Measurements from ENCODE around the gene SELENOW.
"Not testable (repeated sequence)": the region's sequence is repeated elsewhere in the genome, so short reads cannot be mapped to it uniquely, and the experiment has no call there.

The SELENOW gene

DNA sequence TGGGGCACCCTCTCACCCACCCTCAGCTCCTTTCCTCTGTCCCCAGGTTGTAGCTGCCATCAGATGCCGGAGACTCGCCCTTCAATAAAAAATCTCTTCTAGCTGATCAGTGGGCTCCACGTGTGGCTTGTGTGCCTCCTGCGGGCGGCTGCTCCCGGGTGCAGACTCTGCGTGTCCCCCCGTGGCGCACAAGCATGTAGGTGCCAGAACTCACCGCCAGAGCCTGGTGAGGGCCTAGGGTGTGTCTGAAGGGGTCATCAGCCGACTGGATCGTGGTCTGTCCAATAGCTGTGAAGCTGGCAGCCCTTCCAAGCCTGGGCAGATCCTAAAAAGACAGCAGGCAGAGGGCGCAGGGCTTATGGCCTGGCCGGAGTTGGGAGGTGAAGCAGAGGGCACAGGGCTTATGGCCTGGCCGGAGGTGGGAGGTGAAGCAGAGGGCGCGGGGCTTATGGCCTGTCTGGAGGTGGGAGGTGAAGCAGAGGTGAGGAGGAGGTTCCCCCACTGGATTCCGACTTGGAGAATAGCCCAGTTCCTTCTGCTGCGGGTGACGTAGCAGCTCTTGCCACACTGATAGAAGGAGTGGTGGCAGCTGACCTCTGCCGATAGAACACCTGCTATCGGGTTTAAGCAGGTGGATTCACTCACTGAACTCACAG is 21.4 kb upstream of the SELENOW start:
- no peak for DNase-seq (ENCODE audit: low read depth in 2 of 2)

DNA sequence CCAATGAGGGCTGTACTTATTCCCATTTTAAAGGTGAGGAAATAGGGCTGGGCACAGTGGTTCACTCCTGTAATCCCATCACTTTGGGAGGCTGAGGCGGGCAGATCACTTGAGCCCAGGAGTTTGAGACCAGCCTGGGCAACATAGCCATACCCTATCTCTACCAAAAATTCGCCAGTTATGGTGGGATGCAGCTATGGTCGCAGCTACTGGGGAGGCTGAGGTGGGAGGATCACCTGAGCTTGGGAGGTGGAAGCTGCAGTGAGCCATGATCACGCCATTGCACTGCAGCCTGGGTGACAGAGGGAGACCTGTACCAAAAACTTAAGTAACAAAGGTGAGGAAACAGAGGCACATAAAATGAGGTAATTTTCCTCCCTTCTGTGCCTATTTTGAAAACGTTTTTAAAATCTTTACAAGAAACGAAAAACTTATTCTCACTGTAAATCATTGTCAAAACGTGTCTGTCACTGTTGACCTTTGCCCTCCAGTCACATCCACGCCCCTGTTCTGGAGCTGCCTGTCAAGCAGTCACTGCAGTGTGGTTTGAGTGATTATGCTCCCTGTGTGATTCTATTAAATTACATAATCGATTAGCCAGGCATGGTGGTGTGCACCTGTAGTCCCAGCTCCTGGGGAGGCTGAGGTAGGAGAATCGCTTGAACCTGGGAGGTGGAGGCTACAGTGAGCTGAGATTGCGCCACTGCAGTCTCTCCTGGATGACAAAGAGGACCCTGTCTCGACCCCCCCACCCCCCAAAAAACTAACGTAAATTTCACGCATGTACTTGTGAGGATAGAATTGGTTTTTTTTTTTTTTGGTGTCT is 20.7 kb upstream of the SELENOW start:
- DNase-seq (ENCODE audit: low read depth in 2 of 2), result no peak

DNA sequence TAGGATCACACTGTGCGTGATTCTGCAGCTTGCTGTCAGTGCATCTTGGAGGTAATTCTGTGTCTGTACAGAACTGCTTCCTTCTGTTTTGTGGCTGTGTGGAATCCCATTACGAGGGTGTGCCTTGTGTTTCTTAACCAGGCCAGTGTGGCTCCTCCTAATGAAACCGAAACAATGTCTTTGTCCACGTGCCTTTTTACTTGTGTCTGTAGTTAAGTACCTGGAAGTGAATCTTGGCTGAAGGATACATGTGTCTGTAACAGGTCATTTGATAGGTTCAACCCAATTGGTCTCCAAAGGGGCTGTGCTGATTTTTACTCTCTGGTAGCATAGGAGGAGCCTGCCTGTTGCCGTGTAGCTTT is 20.1 kb upstream of the SELENOW start:
- no peak for DNase-seq (ENCODE audit: low read depth in 2 of 2)

DNA sequence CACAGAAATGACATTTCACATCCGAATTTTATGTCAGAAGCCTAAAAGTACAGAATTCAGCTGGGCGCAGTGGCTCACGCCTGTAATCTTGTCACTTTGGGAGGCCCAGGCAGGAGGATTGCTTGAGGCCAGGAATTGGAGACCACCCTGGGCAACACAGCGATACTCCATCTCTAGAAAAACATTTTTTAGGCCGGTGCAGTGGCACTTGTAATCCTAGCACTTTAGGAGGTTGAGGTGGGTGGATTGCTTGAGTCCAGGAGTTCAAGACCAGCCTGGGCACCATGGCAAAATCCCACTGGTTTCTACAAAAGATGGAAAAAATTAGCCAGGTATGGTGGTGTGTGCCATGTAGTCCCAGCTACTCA is 17.9 kb upstream of the SELENOW start:
- DNase-seq (ENCODE audit: low read depth in 2 of 2), result no peak

DNA sequence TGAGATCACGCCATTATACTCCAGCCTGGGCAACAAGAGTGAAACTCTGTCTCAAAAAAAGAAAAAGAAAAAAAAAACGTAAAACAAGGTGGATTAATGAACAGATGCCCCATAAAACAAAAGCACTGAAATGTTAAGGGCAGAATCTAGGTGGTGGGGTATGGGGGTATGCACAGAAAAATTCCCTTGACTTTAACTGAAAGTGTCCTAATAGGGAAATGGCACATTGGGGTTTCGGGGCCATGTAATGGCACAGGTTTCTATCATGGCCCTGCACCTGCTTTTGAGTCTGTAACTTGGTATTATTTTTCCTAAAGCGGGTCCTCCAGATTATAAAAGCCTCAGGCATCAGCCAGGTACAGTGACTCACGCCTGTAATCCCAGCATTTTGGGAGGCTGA is 16.9 kb upstream of the SELENOW start:
- DNase-seq (ENCODE audit: low read depth in 2 of 2), result no peak

DNA sequence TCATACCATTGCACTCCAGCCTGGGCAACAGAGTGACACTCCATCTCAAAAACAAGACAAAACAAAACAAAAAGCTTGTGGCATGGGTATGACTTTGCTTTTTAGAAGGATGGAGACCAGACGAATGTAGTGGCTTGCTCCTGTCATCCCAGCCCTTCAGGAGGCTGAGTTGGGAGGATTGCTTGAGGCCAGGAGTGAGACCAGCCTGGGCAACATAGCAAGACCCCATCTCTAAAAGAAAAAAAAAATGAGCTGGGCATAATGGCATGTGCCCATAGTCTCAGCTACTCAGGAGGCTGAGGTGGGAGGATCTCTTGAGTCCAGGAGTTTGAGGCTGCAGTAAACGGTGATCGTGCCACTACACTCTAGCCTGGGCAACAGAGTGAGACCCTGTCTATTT is 16.4 kb upstream of the SELENOW start:
- no peak for DNase-seq (ENCODE audit: low read depth in 2 of 2)

DNA sequence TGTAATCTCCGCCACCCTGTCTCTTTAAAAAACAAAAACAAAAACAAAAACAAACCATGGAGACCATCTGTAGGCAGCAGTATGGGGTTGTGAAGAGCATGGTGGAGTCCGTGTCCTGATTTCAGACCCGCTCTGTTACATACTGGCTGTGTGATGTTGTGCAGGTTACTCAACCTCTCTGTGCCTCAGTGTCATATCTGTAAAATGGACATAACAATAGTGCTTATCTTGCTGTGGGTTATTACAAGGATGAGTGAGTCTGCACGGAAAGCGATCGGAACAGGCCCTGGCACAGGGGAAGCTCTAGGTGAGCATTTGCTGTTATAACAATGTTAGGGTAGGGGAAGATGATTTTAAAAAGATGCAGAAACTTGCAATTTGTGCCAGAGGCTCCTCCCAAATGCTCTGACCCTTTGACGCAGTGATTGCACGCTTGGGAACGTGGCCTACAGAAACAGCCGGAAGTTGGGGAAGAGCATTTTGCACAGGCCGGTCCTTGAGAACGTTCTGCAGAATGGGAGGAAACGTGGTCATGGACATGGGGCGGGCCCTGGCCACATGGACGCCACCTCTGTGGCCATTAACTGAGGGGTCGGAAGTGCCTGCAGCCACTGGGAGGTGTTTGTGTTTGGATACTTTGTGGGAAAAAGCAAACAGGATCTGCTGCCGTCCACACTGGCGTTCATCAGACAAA is 15.7 kb upstream of the SELENOW start:
- no peak for DNase-seq (ENCODE audit: low read depth in 2 of 2)

DNA sequence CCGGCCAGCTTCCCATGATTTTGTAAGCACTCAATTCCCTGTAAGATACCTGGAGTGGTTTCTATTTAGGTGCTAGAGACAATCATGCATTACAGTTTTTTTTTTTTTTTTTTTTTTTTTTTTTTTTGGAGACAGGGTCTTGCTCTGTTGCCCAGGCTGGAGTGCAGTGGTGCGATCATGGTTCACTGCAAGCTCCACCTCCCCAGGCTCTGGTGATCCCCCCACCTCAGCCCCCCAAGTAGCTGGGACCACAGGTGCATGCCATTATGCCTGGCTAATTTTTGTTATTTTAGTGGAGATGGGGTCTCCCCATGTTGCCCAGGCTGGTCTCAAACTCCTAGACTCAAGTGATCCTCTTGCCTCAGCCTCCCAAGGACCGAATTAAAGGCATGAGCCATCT is 13.8 kb upstream of the SELENOW start:
- not testable (repeated sequence) for DNase-seq (ENCODE audit: low read depth in 2 of 2)

DNA sequence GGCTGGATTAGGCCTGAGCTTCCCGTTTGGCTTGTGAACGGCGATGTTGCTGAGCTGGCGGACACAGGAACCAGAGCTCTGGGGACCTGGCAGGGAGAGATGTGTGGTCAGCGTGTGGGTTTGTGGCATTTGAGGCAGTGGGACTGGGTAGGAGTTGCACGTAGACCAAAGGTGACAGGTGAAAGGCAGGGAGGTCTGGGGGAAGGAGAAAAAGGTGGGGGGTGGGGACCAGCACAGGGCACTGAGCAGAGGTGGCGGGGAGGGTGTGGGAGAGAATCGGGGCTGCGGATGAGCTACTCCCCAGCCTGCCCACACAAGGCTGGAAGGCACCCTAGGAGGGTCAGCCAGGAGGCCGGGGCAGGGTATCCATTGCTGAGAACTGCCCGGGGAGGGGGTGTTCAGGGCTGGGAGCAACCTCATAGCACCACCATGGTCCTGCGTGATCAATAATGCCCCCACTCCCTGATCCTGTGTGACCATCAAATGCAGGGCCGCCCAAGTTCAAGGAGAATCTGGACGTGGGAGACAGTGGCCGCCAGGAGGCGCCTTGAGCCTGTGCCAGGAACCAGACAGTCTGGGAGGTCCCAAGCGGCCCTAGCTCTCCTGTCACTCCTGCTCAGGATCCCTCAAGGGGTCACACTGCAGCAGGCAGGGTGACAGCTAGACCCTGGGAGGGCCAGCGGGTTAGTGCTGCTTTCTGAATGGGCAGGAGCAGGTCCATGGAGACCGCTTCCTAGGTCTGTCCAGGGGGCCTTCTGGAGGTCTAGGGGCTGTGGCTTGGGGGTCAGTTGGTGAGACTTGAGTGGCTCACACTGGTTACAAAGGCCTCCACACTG is 12.8 kb upstream of the SELENOW start:
- no peak for DNase-seq (ENCODE audit: low read depth in 2 of 2)

DNA sequence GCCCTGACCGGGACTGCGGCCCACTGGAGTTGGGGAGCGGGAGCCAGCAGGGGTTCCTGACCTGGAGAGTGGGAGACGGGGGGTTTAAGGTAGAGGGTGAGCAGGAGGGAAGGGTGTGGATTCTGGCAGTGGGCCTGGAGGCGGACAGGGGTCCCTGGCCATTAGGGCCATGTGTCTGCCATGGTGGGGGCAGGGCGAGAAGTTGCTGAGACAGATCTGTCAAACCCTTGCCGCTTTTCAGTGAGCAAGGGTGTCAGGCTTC is 12.2 kb upstream of the SELENOW start:
- DNase-seq (ENCODE audit: low read depth in 2 of 2), result no peak

DNA sequence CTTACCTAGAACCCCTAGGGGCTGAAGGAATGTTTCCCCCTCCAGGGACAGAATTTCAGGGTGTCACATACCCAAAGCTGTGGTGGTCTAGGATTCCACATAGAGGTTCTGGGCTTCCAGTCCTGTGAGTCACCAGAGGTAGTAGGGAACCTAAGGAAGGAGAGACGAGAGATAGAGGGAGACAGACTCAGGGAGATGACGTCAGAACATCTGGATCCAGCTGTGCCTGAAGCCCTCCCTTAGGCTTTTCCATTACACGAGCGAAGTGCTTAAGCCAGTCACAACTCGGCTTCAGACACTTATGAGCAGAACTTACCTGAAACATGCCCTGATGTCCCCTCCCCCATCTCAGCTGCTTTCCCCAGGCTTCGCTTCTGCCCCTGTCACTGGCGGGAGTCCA is 11.8 kb upstream of the SELENOW start:
- no peak for DNase-seq (ENCODE audit: low read depth in 2 of 2)

DNA sequence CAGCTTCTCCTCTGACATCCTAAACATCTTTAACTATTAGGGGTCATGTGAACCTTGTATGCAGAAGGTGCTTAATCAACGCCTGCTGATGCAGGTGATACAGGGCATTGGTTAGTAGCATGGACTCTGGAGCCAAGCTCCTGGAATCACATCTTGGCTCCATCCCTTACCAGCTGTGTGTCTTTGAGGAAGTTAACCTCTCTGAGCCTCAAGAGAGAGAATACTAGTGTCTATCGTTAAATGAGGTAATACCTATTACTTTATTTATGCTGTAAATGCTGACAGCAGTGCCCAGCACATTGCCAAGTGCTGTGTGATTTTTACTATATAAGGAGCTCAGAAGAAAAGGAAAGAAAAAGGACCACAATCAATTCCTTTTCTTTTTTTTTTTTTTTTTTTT is 11.2 kb upstream of the SELENOW start:
- no peak for DNase-seq (ENCODE audit: low read depth in 2 of 2)

DNA sequence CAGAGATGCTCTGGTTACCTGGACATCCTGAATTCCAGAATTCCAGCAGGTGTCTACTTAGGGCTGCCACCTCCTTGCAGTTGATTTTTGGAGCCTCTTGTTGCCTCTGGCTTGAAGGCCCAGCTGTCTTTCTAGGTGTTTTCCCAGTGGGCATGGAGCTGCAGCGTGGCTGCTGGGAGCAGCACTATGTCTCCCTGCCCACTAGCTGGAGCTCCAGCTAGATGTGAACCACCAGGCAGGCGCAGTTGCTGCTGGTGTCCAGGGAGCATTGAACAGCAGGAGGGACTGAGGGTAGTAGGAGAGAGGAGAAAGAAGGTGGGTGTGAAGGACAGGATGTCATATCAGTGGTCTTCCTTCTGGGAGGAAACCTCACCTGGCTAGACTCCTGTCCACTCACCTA is 9.9 kb upstream of the SELENOW start:
- DNase-seq (ENCODE audit: low read depth in 2 of 2), result no peak

DNA sequence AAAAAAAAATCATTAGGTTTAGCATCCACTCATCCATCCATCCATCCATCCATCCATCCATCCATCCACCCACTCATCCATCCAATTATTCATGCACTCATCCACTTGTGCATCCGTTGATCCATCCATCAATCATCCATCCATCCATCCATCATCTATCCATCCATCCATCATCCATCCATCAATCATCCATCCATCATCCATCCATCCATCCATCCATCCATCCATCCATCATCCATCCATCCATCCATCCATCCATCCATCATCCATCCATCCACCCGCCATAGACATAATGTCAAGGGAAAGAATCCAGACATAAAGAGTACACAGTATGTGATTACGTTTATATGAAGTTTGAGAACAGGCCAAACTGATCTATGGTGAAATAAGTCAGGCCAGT is 9.0 kb upstream of the SELENOW start:
- DNase-seq (ENCODE audit: low read depth in 2 of 2), result no peak

DNA sequence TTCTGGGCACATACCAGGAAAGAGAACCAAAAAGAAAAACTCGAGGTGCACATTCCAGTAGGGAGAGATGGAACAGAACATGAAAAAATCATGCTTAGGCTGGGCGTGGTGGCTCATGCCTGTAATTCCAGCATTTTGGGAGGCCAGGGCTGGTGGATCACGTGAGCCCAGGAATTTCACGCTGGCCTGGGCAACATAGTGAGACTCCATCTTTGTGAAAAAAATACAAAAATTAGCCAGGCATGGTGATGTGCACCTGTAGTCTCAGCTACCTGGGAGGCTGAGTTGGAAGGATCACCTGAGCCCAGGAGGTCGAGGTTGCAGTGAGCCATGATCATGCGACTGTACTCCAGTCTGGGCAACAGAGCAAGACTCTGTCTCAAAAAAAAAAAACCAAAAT is 7.2 kb upstream of the SELENOW start:
- not testable (repeated sequence) for DNase-seq (ENCODE audit: low read depth in 2 of 2)

DNA sequence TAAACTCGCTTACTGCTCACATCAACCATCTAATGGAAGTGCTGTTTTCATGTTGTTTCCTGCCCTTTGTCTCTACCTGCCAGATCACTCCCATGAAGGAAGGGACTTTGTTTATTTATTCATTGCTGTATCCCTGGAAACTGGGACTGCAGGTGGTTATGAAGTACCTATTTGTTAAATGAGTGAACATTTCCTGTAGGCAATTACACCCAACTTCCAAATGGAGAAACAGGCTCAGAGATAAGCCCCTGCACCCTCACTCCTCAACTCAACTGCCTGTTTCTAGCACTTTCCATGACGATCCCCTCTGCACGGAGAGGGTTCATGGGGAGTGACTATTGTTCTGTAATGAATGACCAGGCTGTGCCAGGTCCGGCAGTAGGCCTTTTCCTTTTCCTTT is 1.9 kb upstream of the SELENOW start:
- DNase-seq (ENCODE audit: low read depth in 2 of 2), result no peak

DNA sequence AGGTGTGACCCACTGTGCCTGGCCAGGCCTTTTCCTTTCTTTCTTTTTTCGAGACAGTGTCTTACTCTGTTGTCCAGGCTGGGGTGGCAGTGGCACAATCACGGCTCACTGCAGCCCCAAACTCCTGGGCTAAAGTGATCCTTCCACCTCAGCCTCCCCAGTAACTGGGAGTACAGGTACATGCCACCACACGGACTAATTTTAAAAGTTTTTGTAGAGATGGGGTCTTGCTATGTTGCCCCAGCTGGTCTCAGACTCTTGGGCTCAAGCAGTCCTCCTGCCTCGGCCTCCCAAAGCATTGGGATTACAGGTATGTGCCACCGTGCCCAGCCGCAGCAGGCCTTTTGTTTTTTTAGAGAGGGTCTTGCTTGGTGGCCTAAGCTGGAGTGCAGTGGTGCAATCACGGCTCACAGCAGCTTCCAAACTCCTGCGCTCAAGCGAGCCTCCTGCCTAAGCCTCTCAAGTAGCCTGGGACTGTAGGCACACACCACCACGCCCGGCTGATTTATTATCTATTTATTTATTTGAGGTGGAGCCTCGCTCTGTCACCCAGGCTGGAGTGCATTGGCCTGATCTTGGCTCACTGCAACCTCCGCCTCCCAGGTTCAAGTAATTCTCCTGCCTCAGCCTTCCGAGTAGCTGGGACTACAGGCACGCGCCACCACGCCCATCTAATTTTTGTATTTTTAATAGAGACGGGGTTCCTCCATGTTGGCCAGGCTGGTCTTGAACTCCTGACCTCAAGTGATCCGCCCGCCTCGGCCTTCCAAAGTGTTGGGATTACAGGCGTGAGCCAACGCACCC is 1.1 kb upstream of the SELENOW start:
- DNase-seq (ENCODE audit: low read depth in 2 of 2), result not testable (repeated sequence)

DNA sequence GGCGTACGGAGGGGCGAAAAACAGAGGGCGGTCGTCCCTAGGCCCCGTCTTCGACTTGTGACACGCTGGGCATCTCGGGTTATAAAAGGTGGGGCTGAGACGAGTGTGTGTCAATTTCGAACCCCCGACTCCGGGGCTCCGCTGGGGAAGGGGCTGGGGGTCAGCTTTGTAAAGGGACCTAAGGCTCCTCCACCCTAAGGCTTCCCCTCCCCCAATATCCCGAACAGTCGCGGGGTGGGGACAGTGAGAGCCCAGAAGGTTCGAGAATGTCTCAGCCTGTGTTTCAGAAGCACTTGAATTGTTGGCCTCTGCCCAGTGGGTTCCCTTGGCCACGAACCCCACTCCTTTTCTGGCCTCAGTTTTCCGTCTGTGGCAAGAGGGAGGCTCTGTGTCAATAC is 450 bp downstream of the SELENOW start:
- no peak for DNase-seq (ENCODE audit: low read depth in 2 of 2)

DNA sequence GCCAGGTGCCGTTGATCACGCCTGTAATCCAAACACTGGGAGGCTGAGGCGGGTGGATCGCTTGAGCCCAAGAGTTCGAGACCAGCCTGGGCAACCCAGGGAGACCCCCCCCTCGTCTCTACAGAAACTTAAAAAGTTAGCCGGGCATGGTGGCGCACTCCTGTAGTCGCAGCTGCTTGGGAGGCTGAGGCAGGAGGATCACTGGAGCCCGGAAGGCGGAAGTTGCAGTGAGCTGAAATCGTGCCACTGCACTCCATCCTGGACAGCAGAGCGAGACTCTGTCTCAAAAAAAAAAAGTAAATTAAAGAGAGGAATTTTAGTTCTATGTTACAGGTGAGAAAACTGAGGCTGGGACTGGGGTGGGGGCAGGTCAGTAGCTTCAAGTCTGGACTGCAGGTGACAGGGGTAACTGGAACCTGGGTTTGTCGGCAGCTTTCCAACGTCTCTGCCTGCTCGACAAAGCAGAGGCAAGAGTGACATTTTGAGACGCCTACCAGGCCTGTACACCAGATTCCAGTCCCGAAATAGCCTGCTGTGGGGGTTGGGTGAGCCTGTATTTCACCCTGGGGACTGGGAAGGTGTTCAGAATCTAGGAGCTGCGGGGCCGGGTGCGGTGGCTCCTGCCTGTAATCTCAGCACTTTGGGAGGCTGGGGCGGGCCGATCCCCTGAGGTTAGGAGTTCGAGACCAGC is 1.2 kb downstream of the SELENOW start:
- DNase-seq (ENCODE audit: low read depth in 2 of 2), result no peak

DNA sequence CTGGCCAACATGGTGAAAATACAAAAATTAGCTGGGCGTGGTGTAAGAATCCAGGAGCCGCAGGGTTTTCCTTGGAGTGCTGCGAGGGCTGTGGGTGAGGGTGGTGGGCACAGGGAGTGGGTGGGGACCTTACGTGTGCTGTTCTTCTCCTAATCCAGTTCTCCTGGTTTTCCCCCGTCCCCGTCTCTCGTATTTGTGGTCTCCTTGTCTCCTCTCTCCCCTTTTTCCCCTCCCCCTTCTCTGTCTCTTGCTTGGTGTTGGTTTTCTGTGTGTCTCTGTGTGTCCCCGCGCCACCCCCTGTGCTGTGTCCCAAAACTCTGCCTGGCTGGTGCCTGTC is 1.7 kb downstream of the SELENOW start:
- no peak for DNase-seq (ENCODE audit: low read depth in 2 of 2)

DNA sequence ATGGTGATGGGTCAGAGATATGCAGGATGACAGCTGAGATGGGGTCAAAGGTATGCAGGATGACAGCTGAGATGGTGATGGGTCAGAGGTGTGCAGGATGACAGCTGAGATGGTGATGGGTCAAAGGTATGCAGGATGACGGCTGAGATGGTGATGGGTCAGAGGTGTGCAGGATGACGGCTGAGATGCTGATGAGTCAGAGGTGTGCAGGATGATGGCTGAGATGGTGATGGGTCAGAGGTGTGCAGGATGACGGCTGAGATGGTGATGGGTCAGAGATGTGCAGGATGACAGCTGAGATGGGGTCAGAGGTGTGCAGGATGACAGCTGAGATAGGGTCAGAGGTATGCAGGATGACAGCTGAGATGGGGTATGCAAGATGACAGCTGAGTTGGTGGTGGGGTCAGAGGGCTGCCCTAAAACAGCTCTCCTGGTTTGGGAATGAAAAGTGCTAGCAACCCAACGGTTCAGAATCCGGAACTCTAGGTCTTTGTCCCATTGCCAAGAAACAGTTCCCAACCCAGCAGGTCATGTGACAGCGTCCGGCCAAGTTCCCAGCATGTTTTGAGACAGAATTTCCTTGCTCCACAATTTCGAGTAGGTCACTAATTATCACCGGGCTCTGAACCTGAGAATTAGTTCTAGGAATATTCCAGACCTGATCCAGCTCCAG is 3.2 kb downstream of the SELENOW start:
- DNase-seq (ENCODE audit: low read depth in 2 of 2), result no peak

All from activated CD8-positive, alpha-beta memory T cell treated with anti-CD3 and anti-CD28 coated beads for 4 hours (primary cell).